ENCODE measurements around the gene MAP6.

Gene MAP6

GRCh38 chr11:75555079-75555811, 113.6 kb downstream of the MAP6 start:
- DNase-seq = peak in 5 of 56 donors; percentile 24 to 67 (median 43)

- peak; percentile 27 to 98 (median 92) for DNase-seq
These were observed 114.4 kb downstream of the MAP6 start for GRCh38 chr11:75554258-75555022.

DNA sequence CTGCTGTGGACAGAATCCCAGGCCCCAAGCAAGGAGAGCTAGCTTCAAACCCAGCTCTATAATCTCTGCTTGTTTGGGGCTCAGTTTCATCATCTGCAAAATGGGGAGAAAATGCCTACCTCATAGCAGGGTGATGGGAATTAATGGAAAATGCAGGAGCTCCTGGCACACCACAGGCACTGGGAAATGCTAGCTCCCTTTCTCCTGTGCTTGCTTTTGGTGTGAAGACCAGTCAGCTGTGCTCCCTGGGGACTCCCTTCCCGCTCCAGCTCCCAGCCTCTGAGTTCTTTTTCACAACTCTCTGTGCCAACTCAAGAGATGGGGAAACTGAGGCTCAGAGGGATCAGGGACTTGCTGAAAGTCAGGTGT, 115.0 kb downstream of the MAP6 start:
- no peak for DNase-seq

- DNase-seq = no peak
These were observed 115.7 kb downstream of the MAP6 start for GRCh38 chr11:75553182-75553581.

- no peak for DNase-seq
These were observed 119.4 kb downstream of the MAP6 start for GRCh38 chr11:75549370-75549958.

DNA sequence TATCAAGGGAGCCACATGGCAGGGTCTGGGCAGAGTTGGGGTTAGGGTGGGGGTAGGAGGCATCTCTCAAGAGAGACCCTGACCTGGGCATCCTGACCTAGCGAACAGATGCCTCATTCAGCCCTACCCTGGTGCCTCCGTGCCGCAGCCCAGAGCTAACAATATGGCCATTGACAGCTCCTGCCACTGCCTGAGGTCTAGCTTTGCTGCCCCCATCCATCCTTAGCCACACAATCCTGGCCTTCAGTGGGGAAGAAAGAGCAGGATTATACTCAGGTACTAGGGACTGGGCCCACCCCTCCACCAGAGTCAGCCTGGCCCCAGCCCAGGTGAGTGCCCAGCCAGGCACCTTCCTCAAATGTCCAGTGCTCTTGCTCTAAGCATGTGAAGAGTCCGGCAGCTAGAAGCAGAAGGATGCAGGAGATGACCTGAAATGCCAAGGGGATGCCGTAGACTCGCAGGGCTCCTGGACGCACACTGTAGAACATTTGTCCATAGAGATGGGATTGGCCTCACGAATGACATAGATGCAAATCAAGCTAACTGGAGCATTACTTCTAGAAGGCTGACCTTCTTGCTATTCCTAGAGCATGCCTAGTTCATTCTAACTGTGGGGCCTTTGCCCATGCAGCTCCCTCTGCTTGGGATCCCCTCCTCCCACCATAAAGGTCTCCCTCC, 120.1 kb downstream of the MAP6 start:
- DNase-seq = no peak

- peak in 39 of 56 donors; percentile 8 to 74 (median 33) for DNase-seq
These were observed 121.2 kb downstream of the MAP6 start for GRCh38 chr11:75547617-75548058.

GRCh38 chr11:75547177-75547576, 121.7 kb downstream of the MAP6 start:
- no peak for DNase-seq

DNA sequence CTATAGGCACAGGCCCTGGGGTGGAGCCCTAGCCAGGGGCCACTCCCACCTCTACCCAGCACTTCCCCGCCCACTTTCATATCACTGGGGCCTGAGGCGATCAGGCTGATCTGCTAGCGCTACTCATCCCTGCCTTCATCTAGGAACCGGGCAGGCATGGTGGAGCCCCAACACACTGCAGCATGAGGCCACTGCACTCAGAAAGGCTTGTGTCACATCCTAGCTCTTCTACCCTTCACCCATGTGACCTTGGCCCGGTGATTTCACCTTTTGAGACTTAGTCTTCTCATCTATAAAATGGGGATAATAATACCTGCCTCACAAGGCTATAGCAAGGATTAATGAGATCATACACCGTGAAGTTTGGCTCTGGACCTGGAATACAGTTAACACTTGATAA, 125.0 kb downstream of the MAP6 start:
- DNase-seq = no peak

- no peak for DNase-seq
These were observed 126.8 kb downstream of the MAP6 start for GRCh38 chr11:75542088-75542438.

GRCh38 chr11:75541193-75542087, 127.4 kb downstream of the MAP6 start:
- DNase-seq = no peak

- DNase-seq = no peak
These were observed 129.1 kb downstream of the MAP6 start for GRCh38 chr11:75539459-75540334.

DNA sequence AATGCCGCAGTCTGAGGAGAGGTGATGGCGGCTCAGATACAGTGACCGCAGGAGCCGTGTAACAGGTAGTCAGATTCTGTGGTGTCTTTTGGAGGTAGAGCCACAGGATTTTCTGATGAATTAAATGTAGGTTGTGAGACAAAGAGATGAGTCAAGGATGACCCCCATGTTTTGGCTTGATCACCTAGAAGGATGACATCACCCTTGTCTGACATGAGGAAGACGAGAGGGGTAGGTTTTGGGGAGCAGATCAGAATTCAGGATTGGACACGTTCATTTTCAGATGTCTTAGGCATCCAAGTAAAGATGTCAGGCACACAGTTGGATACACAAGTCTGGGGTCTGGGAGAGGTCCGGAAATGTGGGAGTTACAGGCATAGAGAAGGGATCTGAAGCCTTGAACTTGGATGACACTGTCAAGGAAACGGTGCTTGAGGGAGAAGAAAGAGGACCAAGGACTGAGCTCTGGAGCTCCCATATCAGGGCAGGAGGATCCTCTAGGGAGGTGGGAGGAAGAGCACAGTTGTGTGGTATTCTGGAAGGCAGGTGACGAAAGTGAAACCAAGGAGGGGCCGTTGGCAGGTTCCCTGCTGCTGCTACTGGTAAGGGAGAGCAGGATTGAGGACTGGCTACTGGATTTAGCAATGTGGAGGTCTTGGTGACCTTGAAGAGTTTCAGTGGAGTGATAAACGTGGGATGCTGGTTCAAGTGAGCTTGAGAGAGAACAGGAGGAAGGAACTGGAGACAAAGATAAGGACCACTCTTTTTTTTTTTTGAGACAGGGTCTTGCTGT, 130.5 kb downstream of the MAP6 start:
- no peak for DNase-seq

GRCh38 chr11:75537740-75538139, 131.1 kb downstream of the MAP6 start:
- DNase-seq = no peak

Measured in nucleus accumbens (tissue), 56 donors.